Posterior vena cava (tissue), 2 donors: Measurements from ENCODE around the gene KRTAP5-5. TPM values are rescaled to one million over a fixed set of nuclear protein-coding genes. Genes with fewer than 3 reads are reported as not detected.
"Not testable (repeated sequence)": the region's sequence is repeated elsewhere in the genome, so short reads cannot be mapped to it uniquely, and the experiment has no call there.

Experiments
- DNase-seq: peaks from one replicate; pipeline ENCODE4 v3.0.0-alpha.2; 2020; ENCODE audit warnings: low spot score
- intact Hi-C, 2 donors: fragments of 100-400 bp; cut with DNase I; formaldehyde crosslinking; loops; one replicate each; pipeline versions ENCODE4 v1.14.1 to v1.14.2; 2022 to 2023
- total RNA-seq, 2 donors: library from RNA; stranded (reverse); fragmentation: NEBNext Ultra II Directional; extraction: Animal tissue kit (Norgen Biotek cat#: 25700); gene quantifications; one replicate each; pipeline ENCODE4 v1.2.1, GENCODE V29; 2021
- donor health status: DM: yes; HTN: yes; CAD: no.
- donor health status: DM: yes; HTN: yes; CAD: no.

Gene KRTAP5-5
- total RNA-seq, 2 donors from 2014 or later: not detected

DNA sequence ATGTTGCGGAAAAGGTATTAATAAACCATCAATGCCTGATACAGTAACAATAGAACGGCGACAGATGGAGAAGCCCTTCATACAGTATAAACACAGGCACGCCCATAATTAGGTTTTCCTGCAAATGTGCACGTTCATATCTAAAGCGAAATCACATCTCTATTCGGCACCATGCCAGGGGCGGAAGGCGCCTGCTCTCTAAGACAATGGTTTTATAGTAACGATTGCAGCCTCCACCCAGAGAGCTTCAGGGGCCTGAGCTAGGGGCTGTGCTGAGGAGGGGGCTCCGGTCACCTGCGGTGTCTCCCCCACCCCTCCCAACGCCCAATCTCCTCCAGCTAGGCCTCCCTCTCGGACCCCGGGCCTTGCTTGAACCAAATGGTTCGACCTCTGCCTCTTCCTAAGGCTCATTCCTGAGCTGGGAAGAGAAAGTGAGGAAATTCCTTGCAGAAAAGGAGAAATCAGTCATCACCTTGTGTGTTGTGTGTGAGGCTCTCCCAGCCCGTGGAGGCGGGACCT is 9.6 kb downstream of the KRTAP5-5 start:
- intact Hi-C loops: no loop called here
- DNase-seq: no peak

DNA sequence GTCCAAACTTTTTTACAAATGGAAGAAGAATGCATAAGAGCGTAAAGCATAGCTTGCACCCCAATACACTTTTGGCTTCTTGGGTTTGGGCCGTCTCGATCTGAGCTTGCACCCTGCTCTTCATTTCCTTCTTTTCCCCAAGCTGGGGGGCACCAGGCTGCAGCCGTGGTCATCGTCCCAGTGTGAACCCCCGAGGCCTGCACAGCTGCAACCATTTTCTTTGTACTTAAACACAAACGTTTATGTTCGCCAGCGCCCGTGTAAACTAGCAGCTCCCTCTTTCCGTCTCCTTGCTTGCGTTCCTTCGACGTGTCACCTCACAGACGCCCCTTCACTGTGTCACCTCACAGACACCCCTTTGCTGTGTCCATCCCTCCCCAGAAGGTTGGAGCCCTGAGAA is 10.1 kb downstream of the KRTAP5-5 start:
- intact Hi-C loops: no loop called here
- DNase-seq: no peak

DNA sequence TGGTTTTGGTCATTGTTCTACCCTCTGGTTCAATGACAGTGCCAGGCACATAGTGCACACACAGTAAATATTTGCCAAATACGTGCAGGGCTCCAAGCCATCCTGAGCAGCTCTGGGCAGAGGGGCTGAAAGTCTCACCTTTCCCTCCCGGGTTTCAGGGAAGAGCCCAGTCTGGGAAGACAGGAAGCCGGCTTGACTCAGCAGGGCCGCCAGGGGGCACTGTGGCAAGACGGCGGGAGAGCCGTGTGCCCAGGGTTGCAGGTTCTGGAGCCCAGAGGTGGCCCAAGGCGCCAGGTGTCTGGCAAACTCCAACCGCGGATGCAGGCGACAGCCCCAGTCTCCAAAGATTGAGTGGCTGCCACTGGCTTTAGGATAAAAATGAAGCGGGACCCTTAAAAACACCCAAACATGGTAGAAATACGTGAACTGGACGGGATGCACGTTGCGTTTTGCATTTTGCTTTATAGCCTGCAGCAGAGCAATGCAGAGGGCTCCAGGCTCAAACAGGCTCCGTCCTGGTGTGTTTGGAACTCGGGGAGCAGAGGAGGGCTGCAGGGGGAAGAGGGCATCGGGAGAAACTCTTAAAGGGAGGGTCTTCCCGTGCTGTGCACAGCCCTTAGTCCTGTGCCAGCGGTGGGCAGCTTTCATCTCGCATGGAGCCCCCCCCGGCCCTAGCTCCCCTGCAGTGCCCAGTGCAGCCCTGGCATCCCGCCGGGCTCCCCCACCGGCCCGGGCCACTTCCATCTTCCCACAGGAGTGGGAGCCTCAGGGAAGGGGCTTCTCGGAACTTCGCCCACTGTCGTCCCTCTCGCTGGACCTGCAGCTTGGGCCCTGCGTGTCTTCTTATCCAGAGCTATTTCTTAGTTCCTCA is 10.7 kb downstream of the KRTAP5-5 start:
- DNase-seq: no peak
- intact Hi-C loops: no loop called here

DNA sequence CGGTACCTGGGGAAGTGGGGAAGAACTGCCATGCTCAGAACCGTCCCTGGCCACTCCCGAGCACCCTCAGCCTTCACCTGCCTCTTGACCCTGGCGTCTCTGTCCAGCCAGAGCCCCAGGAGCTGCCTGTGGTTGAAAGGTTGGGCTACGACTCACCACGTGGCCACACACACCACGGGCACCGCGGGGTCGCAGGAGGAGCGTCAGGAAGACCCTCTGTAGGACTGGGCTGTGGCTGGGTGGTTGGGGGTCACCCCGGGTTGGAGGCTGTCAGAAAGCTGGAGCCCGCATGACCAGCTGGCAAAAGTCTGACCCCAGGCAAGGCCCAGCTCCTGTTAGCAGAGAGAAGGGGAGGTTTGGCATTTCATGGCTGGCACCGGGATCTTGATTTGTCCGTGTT is 11.5 kb downstream of the KRTAP5-5 start:
- DNase-seq: peak; percentile 78
- intact Hi-C loops: no loop called here

DNA sequence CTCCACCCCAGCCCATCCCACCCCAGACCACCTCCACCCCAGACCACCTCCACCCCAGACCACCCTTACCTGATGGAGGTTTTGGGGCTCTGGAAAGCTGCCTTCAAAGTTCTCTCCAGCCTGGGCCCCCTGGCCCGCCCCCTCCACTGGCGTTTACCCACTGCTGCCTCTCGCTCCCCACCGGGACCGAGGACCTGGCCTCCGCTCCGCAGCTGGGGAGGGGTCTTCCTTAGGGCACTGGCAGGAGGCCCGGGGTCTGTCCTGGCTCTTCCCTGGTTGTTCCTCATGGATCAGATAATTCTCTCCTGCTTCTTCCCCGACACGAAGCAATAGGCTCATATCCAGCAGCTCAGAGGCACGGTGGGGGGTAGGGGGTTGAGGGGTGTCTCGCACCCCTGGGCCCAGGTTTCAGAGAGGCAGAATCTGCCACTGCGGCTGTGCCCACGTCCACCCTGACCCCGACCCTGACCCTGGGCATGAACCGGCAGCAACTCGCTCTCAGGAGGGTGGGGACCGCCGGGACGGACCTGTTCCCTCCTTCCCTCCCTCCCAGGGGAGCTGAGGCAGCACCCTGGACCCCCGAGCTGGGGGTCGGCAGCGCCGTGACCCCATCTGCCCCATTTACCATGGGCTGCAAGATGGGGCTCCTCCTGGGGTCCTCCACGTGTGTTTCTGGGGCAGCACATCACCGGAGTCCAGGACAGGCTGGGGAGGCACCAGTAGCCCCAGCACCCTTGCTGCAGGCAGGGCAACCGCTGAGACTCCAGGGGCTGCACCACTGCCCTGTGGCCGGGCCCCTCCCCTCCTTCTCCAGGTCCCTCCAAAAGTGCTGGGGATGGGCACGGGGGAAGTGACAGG is 12.9 kb downstream of the KRTAP5-5 start:
- peak; percentile 73 for DNase-seq
- intact Hi-C loops: no loop called here

DNA sequence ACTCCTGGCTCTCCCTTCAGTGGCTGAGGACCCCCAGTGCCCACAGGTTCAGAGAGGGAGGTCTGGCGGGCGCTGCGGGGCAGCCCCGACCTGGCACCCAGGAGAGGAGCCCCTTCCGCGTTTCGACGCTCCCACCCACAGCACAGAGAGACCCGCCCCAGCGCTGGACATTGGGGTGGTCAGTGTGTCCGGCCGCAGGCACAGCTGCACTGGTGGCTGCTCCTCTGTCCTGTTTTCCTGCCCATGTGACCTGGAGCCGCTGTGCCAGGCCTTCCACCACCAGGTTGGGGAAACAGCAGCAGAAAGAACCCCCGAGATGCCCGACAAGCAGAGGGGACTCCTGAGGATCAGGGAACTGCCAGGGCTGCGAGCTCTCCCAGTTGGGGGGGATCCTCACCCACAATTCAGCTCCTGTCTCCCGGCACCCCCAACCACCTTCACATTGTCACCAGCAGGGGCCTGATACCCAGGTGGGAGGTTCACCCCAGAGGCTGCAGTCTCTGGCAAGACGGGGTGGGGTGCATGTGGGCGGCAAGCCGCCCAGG is 13.6 kb downstream of the KRTAP5-5 start:
- intact Hi-C loops: no loop called here
- peak; percentile 58 for DNase-seq

DNA sequence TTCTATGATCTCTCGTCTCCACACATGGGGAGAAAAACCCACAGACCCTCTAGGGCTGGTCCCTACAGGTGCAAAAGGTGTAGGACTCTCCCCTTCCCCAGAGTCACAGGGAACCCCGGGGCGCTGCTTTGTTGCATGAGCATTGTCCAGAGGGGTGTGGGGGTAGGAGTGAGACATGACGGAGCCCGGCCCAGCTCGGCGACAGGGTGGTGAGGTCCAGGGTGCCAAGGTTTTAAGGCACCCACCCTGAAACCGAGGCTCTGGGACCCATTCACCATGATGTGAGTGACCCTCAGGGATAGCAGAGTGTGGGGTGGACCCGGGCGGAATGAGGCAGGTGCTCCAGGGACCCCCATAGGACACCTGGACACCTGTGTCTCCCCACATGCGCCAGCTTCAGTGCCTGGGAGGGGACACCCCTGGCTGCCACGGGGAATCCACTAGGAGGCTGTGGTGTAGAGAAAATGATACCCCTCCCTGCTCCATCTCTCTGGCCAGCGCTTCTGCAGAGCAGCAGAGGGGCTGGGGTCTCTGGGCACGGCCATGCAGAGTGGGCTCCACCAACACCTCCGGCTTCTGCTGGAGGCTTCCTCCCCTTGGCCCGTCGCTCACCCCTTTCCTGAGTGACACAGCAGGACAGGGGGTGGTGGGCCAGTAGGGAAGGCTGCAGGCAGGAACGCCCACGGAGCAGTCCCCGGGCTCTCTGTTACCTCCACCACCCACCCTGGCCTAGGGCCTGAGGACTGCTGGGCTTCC is 15.2 kb downstream of the KRTAP5-5 start:
- DNase-seq: peak; percentile 50

DNA sequence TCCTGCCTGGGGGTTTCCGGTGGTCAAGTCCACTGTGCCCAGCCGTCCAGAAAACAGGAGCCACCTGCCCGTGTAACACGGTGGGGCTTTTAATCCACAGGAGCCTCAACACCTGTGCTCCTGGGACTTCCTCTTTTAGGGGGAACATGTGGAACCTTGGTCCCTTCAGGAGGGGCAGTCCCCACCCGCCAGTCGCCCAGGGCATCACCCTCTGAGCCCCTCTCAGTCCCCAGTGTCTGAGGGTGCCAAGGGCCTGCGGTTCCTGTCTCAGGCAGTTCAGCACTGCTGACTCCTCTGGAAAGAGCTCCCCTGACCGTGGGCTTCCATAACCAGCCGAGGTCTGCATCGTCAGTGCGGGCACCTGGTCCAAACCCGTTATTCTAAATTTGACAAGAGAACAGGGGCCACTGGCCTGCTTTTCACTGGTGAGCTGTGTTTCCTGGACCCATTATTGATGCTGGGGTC is 15.8 kb downstream of the KRTAP5-5 start:
- intact Hi-C loops: no loop called here
- no peak for DNase-seq

More for the DNA sequence above, 15.2 kb downstream of the KRTAP5-5 start:
- intact Hi-C loops: no loop called here

DNA sequence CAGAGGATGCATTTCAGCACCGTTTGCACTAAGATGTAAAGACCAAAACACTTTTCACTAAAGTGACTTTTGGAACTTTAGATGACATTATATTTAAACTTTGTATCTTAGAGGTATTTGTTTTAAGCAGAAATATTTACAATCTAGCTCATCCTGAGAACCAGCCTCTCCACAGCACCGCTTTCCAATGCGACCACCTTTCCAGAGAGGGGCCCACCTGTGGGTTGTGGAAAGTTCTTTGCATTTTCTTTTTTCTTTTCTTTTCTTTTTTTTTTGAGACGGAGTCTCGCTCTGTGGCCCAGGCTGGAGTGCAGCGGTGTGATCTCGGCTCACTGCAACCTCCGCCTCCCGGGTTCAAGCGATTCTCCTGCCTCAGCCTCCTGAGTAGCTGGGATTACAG is 17.0 kb downstream of the KRTAP5-5 start:
- DNase-seq, intact Hi-C loops: not testable (repeated sequence)

DNA sequence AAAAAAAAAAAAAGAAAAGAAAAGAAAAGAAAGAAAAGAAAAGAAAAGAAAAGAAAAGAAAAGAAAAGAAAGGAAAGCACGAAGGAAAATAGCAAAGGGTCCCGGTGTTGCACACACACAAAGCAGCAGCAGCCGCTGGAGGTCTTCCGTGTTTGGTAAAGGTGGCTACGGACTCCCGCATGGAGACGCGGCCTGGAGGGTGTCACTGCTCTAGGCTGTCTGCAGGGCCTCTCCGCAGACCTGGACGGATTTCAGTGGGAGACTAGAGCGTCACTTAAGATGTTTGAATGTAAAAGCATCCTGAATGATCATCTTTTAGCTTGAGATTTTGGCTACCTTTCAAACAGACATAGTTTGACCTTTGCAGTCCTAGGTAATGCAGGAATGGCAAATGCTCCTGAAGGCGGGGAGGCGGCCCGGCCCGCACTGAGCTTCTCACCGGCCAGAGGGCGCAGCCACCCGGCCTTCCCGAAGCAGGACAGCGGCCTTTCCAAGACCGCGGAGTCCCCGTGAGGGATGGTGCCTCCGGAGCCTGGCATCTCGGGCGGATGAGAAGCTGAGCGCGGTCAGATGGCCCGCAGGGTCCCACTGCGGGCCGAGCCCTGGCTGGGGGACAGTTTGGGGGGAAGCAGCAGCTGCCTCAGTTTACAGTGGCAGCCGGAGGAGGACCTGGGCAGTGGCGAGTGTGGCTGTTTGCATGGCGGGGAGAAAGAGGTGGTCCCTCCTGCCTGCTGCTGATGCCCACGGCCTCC is 18.5 kb downstream of the KRTAP5-5 start:
- intact Hi-C loops: no loop called here
- no peak for DNase-seq

DNA sequence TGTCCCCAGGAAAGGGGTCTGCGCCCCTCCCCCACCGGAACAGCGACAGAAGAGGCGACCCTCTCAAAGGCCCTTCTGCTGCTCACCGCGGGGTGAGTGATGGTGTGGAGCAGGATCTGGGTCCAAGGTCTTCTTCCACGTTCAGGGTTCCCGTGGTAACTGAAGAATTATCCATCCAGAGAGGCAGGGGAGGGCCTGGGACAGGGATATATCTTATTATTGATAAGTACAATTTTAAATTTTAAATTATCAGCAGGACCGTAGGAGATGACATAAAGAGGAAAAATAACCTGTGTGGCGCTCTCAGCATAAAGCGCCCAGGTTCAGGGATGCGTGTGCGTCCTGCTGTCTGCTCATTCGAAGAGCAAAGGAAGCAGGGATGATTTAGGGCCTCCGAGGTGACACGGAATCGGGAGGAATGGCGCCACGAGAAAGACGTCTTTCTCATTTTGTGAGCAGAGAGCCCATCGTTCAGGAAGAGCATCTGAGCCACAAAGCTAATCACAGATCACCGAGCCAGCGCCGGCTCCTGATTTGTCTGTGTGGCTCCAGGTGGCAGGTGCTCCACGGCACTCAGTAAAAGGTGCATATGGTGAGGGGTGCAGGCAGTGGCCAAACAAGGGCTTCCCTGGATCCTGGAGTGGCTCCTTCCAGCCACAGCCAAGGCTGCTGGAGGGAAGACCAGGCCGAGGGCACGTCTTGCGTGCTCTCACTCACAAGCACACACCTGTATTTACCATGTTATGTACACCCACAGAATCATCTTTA is 19.3 kb downstream of the KRTAP5-5 start:
- intact Hi-C loops: no loop called here
- DNase-seq: no peak

DNA sequence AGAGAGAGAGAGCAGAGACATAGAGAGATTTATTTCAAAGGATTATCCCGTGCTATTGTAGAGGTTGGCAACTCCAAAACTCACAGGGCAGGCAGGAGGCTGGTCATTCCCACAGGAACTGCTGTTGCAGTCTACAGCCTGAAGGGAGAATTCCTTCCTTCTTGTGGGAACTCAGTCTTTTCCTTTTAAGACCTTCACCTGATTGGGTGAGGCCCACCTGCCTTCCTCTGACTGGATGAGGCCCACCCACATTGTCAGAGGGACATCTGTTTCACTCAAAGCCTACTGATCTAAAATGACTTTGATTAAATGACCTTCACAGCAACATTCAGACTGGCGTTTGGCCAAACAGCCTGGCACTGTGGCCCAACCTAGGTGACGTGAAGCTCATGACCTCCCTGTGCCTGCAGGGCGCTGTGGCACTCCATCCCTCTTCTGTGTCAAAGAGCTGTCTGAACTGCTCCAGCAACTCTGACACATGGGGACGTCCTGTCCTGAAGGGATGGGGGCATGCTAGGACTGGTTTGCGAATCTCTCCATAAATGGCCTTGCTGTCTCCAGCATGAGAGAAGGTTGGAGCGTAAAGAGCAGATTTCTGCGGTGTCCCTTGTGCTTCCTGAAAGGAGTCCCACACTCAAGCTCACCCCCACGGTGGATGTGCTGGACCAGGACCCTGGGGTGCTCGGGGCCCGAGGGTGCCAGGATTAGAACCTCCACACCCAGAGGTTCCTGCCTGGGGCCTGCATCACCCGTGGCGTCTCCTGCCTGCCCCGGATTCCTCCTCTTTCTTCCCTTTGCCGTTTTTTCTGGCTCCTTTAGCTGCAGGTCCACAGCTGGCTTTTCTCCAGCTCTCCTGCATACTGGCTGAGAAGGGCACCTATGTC is 20.7 kb downstream of the KRTAP5-5 start:
- peak; percentile 68 for DNase-seq
- intact Hi-C loops: loop anchor here in 1 of 2 donors (5.0 kb wide), 1 partner anchor 42 kb away; no protein-coding TSS in a partner anchor

DNA sequence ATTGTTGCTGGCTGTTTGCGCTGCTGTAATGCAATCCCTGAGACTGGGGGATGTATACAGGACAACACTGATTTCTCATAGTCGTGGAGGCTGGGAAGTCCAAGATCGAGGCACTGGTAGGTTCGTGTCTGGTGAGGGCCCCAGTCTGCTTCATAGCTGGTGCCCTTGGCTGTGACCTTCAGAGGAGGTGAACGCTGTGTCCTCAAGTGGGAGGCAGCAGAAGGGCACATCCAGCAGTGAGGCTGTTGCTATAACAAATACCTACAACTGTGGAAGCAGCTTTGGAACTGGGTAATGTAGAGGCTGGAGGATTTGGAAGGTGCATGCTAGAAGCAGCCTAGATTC is 21.3 kb downstream of the KRTAP5-5 start:
- intact Hi-C loops: loop anchor here in 1 of 2 donors (5.0 kb wide), 1 partner anchor 41 kb away; no protein-coding TSS in a partner anchor
- DNase-seq: no peak

DNA sequence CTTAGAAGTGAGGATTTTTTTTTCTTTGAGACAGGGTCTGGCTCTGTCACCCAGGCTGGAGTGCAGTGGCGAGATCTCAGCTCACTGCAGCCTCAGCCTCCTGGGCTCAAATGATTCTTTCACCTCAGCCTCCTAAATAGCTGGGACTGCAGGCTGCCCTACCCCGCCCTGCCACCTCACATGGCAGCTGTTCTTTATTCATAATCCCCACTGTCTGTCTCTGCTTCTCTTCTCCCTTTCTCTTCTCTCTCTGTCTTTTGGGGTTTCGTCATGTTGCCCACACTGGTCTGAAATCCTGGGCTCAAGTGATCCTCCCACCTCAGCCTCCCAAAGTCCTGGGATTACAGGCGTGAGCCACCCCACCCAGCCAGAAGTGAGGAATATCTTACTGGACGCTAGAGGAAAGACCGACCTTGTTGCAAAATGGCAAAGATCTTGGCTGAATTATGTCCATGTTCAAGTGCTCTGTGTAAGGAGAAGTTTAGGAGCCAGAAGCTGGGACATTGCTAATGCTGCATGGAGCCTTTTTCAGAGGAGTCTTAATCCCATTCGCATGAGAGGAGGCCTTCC is 21.9 kb downstream of the KRTAP5-5 start:
- intact Hi-C loops: loop anchor here in 1 of 2 donors (5.0 kb wide), 1 partner anchor 41 kb away; no protein-coding TSS in a partner anchor
- peak; percentile 17 for DNase-seq

DNA sequence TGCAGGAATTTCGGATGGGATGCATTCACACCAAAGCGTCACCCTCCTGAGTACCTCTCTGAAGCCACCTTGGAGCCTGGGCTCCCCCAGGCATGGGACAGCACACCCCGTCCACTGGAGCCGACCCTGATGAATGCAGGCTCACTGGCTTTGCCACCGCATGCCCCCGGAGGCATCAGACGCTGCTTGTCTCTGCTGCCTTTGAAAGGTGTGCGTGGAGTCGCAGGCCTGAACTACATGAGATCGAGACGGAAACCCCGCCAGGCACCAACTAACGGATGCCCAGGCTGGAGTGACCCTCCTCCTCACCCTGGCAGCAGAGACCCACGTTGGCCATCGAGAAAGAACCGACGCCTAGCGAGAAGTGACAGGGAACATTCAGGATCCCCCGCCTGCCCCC is 22.5 kb downstream of the KRTAP5-5 start:
- intact Hi-C loops: loop anchor here in 1 of 2 donors (5.0 kb wide), 1 partner anchor 40 kb away; no protein-coding TSS in a partner anchor
- peak; percentile 62 for DNase-seq

DNA sequence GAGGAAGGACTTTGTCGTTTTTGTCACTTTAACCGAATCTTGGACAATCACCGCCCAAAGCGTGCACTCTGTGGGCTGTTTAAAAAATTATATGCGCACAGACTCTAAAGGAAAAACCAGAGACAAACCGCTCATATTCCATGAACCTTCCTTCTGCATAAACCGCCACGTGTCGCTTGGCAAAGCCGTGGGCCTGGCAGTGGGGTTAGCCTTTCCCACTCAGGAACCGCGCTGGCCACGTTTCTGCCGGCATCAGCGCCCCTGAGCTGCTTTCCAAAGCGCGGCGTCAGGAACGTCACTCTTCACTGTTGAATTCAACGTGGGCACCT is 22.8 kb downstream of the KRTAP5-5 start:
- intact Hi-C loops: loop anchor here in 1 of 2 donors (5.0 kb wide), 1 partner anchor 40 kb away; no protein-coding TSS in a partner anchor

More for the DNA sequence above, 22.8 kb downstream of the KRTAP5-5 start:
- DNase-seq: no peak
